Measurements from ENCODE around the gene MEIOB.

Gene MEIOB

DNA sequence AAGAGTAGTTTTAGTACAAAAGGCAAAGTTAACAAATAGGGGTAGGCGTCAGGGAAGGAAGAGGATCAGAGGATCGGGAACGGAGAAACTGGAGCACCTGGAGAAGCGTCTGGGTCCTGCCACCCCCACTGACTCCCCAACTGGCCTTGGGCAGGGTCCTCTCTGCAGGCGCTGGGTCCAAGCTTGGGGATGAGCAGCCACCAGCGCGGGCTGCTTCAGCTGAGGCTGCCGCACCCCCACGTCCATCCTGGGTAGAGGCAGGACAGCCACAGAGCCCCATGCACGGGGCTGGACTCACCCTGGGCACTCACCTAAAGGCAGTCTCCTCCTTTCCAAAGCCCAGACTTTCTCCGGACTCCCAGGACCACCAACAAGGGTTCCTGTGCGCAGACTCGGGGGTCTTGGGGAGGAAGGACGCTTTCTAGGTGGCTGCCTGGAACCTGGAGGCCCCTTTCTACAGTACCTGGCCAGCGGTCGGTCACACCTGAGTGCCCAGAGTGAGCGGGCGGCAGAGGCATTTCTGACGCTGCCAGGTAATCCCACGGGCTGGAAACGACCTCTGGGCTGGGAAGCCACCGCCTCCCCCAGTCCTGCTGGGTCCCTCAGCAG lies 45.2 kb upstream of the MEIOB start:
- TF ChIP-seq, protein P1, sequence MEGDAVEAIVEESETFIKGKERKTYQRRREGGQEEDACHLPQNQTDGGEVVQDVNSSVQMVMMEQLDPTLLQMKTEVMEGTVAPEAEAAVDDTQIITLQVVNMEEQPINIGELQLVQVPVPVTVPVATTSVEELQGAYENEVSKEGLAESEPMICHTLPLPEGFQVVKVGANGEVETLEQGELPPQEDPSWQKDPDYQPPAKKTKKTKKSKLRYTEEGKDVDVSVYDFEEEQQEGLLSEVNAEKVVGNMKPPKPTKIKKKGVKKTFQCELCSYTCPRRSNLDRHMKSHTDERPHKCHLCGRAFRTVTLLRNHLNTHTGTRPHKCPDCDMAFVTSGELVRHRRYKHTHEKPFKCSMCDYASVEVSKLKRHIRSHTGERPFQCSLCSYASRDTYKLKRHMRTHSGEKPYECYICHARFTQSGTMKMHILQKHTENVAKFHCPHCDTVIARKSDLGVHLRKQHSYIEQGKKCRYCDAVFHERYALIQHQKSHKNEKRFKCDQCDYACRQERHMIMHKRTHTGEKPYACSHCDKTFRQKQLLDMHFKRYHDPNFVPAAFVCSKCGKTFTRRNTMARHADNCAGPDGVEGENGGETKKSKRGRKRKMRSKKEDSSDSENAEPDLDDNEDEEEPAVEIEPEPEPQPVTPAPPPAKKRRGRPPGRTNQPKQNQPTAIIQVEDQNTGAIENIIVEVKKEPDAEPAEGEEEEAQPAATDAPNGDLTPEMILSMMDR (IDR thresholded peaks at IDR 0.05; ENCODE audit: low read depth, low read length): no peak
- DNase-seq (ENCODE audit: extremely low read depth, low read depth): no peak

DNA sequence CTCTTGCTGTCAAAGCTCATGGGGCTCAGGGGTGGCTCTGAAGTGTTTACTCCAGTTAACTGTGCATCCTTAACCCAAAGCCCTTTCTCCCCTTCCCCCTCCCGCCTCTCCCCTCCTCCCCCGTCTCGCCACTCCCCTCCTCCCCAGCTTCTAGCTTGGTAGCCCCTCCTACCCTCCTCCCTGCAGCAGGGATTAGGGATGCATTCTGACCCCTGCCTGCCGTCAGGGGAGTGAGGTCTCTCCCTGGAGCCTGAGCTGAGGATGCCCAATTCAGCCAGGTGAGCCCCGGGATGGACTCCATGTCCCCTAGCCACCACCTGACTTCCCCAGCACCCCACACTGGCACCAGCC lies 44.7 kb upstream of the MEIOB start:
- DNase-seq (ENCODE audit: extremely low read depth, low read depth): no peak
- TF ChIP-seq, protein P1 (IDR thresholded peaks at IDR 0.05; ENCODE audit: low read depth, low read length): no peak

DNA sequence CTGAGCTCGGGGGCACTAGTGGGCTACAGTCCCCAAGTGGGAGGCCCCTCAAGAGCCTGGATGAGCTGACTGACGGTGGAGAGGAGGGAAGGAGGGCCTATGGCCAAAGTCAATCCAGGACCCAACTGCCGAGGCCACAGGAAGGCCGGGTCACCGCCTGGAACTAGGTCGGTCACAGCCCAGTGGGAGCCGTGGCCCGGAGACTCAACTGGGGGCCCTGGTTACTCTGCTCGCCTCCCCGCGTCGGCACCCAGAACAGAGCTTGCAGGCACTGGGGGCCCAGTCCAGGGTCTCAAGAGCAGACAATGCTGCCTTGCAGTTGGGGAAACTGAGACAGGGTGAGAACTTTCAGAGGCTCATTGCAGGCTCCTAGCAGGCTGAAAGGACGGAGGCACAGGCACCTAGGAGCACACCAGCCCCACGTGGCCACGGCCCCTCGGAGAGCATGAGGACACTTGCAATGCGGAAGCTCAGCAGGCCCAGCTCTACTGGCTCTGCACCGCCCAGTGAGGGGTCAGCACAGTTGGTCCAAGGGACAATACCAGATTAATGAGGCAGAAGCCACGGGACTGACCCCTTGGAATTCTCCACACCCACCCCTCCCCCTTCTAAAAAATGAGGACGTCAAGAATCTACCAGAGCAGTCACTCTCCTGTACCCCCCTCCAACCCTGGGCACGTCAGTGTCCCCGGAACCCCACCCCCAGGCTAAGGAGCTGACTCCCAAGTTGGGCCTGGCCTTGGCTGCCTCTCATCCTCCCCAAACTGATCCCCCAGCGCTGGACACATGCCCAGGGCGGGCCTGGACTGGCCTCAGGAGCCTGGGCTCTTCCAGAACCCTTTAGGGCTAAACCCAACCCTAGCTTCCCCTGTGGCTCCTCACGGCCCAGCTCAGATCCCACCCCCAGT lies 44.0 kb upstream of the MEIOB start:
- TF ChIP-seq, protein P1 (IDR thresholded peaks at IDR 0.05; ENCODE audit: low read depth, low read length): no peak
- DNase-seq (ENCODE audit: extremely low read depth, low read depth): no peak

DNA sequence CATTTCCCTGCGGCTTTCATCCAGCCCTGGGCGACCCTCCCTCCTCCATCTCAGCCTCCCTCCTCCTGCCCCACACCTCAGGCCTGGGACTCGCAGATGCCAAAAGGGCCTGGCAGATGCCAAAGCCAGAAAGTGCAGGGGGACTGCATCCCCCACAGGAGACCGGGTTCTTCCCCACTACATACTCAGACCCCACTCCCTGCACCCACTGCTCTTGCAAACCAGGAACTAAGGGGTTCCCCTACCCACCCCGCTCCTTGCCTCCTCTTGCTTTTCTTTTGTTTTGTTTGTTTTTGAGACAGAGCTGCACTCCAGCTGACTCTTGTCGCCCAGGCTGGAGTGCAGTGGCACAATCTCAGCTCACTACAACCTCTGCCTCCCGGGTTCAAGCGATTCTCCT lies 43.0 kb upstream of the MEIOB start:
- no peak for DNase-seq (ENCODE audit: extremely low read depth, low read depth)
- TF ChIP-seq, protein P1 (IDR thresholded peaks at IDR 0.05; ENCODE audit: low read depth, low read length): no peak

DNA sequence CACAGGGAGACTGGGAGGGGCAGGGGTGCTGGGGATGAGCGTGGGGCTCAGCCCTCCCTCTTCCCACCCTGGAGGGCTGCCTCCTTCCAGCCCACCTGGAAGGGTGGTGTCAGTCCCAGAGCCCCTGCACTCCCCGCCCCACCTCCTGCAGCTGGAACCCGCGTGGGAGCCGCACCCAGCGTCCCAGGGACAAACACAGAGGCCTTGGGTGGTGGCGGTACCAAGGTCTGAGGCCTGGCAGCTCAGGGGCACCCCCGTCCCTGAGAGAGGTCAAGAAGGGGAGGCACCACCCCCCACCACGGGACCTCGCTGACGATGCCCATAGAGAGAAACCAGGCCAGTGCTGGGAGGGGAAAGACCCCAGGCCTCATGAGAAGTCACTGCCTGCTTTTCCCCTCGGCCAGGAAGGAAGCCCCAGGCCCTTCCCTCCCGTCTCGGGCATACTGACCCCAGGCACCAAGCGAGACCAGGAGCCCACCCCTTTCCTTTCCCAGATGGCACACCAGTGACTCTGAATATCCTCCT lies 42.2 kb upstream of the MEIOB start:
- no peak for DNase-seq (ENCODE audit: extremely low read depth, low read depth)
- TF ChIP-seq, protein P1 (IDR thresholded peaks at IDR 0.05; ENCODE audit: low read depth, low read length): no peak

DNA sequence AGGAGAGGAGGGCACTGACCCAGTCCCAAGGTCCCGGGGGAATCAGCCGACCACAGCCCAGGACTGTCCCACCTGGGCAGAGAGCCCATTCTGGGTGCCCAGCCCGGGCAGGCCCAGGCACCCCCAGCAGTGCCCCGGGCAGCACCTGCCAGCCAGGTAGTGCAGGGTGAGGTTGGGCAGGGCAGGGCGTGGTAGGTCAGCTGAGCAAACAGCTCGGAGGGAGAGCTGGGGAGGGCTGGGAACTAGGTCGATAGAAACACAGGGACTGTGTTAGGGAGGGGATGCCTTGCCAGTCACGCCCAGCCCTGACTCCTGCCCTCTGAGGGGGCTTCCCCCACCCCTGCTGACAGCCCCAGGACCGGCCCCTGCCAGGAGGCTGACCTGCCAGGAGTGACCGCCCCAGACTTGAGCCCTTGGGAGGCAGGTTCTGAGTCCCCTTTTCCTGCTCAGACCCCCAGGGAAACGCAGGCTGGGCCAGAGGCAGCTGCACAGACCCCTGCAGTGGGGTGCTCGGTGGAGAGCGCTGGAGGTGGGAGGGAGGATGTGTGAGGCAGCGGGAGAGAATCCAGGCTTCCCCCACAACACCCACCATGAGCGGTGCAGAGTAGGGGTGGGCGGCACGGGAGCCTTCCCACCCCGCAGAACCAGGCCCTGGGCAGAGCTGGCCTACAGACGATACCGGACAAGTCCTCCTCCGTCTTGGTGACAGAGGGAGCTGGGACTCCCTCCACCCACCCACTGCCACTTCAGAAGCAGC lies 41.5 kb upstream of the MEIOB start:
- no peak for DNase-seq (ENCODE audit: extremely low read depth, low read depth)
- TF ChIP-seq, protein P1 (IDR thresholded peaks at IDR 0.05; ENCODE audit: low read depth, low read length): no peak
